Brain microvascular endothelial cell (primary cell): Measurements from ENCODE around the gene ZNF878.

Source experiments
- DNase-seq: peaks from one replicate; pipeline ENCODE4 v3.0.0-alpha.2; 2020
- H3K27ac ChIP-seq: fragments of 250-450 bp; sonication (Bioruptor Pico); 2 replicates; pipeline ENCODE4 v1.5.1; 2020; ENCODE audit warnings: mild to moderate bottlenecking, moderate library complexity
- H3K27me3 ChIP-seq: fragments of 250-450 bp; sonication (Bioruptor Pico); replicated peaks from 2 replicates; pipeline ENCODE4 v1.5.1; 2020; ENCODE audit warnings: mild to moderate bottlenecking
- H3K36me3 ChIP-seq: fragments of 250-450 bp; sonication (Bioruptor Pico); replicated peaks from 2 replicates; pipeline ENCODE4 v1.5.1; 2020; ENCODE audit warnings: mild to moderate bottlenecking
- H3K4me3 ChIP-seq: 2 replicates; pipeline ENCODE4 v1.5.1; 2011; ENCODE audit warnings: low read depth, mild to moderate bottlenecking, control low read depth, low read length, moderate library complexity
- in situ Hi-C: cut with HindIII; loops from 2 replicates; pipeline ENCODE4 v1.10.0; 2017; ENCODE audit warnings: low sequenced_read_pairs, low pct_ligation_motif_present
- TF ChIP-seq, protein P1 (sequence below): IDR thresholded peaks from 2 replicates; pipeline ENCODE4 v1.5.1; 2011; ENCODE audit warnings: low read depth, mild to moderate bottlenecking, moderate library complexity, low read length, control low read depth, inconsistent platforms; ENCODE audit errors: missing control alignments

Gene ZNF878

DNA sequence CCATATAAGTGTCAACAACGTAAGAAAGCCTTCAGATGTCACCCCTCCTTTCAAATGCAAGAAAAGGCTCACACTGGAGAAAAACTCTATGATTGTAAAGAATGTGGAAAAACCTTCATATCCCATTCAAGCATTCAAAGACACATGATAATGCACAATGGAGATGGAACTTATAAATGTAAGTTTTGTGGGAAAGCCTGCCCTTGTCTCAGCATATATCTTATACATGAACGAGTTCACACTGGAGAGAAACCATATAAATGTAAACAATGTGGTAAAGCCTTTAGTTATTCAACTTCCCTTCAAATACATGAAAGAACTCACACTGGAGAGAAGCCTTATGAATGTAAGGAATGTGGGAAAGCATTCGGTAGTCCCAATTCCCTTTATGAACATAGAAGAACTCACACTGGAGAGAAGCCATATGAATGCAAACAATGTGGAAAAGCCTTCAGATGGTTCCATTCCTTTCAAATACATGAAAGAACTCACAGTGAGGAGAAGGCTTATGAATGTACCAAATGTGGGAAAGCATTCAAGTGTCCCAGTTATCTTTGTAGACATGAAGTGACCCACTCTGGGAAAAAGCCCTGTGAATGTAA lies 22.9 kb upstream of the ZNF878 start:
- peaks cover 33% of the 10 kb centered on the region for H3K36me3 ChIP-seq
- TF ChIP-seq, protein P1, sequence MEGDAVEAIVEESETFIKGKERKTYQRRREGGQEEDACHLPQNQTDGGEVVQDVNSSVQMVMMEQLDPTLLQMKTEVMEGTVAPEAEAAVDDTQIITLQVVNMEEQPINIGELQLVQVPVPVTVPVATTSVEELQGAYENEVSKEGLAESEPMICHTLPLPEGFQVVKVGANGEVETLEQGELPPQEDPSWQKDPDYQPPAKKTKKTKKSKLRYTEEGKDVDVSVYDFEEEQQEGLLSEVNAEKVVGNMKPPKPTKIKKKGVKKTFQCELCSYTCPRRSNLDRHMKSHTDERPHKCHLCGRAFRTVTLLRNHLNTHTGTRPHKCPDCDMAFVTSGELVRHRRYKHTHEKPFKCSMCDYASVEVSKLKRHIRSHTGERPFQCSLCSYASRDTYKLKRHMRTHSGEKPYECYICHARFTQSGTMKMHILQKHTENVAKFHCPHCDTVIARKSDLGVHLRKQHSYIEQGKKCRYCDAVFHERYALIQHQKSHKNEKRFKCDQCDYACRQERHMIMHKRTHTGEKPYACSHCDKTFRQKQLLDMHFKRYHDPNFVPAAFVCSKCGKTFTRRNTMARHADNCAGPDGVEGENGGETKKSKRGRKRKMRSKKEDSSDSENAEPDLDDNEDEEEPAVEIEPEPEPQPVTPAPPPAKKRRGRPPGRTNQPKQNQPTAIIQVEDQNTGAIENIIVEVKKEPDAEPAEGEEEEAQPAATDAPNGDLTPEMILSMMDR = no peak
- in situ Hi-C loops = no loop called here
- H3K4me3 ChIP-seq = no peak overlapping the region
- no peaks in the 10 kb centered on the region for H3K27me3 ChIP-seq
- no peak for DNase-seq
- H3K27ac ChIP-seq = no peak overlapping the region

DNA sequence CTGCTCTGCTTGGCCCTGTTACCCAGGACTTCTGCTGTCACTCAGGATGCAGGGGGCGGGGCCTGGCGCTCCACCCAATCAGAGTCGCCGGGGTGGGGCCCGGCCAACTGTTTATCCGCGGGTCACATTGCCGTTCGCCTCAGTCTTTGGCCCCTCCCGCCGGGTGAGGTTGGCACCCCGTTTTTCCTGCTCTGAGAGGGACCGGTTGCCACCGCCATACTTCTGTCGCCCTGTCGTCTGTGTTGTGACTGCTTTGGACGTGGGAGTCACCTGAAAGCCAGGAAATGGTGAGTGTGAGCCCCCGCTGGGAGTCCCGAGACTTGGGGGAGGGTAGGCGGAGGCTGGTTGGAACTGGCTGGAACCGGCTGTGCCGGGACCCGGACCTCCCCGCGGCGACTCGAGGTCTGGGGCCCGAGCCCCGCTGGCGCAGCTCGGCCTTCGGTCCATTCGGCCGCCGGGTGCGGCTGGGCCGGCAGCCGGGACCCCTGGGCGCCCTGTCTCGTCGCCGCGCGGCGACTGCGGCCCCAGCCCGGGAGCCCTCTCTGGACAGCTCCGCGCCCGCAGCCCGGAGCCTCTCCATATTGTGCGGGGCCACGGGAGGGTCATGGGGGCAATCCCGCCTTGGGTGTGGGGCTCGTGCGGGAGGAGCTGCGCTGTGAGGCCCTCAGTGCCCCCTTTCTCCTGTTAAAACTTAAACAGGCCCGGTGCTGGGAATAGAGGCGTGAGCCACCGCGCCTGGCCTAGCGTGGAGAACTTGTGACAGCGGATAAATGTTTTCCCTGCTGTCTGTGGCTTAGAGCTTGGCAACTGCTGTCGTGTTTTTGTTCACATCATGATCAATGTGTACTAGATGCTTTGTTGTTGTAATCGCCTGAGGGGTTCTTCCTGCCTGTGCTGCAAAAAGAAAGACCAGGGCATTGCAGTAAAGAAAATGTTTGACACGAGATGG lies 12.1 kb upstream of the ZNF878 start, which contains the start of gene ZNF844:
TSS of gene ZNF844 (plus strand) at position 142 of the 949 bp plus-strand sequence. CDS start at position 285, 143 bp downstream.
- in situ Hi-C loops = no loop called here
- H3K4me3 ChIP-seq = peak within 1 kb of the TSS; percentile 89
- H3K27me3 ChIP-seq = no peaks in the 10 kb centered on the region
- H3K36me3 ChIP-seq = no peaks in the 10 kb centered on the region
- TF ChIP-seq, protein P1 = no peak
- H3K27ac ChIP-seq = peak within 1 kb of the TSS; percentile 65
- peak; percentile 89 for DNase-seq

DNA sequence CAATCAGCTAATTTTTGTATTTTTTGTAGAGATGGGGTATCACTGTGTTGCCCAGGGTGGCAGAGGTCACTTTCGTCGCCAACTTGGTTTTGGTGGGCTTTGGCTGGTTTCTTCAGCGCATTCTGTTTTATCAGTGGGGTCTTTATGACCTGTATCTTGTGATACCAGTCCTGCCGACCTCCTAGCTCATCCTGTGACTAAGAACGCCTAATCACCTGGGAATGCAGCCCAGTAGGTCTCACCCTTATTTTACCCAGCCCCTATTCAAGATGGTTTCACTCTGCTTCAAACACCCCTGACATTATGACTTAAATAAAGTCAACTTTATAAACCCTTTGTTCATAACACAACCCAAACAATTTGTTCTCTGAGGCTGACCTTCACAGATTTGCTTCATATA lies 3.0 kb upstream of the ZNF878 start:
- in situ Hi-C loops = no loop called here
- TF ChIP-seq, protein P1 = no peak
- Histone ChIP-seq H3K27me3 (no peaks in the 10 kb centered on the region), H3K27ac (no peak overlapping the region), H3K4me3 (no peak overlapping the region), H3K36me3 (no peaks in the 10 kb centered on the region)
- DNase-seq = no peak

DNA sequence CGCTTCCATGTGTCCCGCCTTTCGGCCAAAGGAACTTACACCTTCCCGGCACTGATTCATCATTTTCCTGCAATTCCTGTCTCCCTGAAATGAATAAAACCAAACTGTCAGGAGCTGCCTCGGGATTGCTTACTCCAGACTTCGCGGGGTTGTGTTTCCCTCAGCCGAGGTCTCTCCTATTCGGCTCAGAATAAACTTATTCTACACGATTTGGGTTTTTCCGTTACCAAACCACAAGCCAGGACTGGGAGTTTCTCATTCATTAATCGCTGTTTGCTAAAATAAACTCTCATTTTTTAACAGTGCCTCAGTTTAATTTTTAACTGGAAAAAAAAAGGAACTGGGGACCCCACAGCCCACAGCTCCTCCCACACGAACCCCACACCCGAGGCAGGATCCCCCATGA lies 667 bp downstream of the ZNF878 start:
- DNase-seq = no peak
- no peaks in the 10 kb centered on the region for H3K27me3 ChIP-seq
- H3K36me3 ChIP-seq = no peaks in the 10 kb centered on the region
- TF ChIP-seq, protein P1 = no peak
- H3K4me3 ChIP-seq = peak overlapping the region; percentile 61
- in situ Hi-C loops = no loop called here
- H3K27ac ChIP-seq = no peak overlapping the region

DNA sequence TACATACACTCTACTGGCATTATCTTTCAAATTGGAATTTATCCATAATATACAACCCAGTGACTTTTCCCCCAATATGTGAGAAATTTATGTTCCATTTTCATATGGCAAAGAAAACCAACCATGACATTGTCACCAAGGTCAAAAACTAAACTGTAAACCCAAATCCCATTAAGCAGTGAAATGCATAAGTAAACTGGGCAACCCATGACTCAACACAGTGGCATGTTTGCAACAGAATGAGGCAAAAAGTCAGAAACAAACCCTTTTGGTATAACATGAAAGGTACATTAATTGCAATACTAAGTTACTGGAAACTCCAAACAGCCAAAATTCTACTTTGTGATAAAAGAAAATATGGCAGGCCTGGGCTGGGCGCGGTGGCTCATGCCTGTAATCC lies 4.9 kb downstream of the ZNF878 start:
- Histone ChIP-seq H3K27ac (no peak overlapping the region), H3K4me3 (no peak overlapping the region), H3K36me3 (no peaks in the 10 kb centered on the region), H3K27me3 (no peaks in the 10 kb centered on the region)
- in situ Hi-C loops = no loop called here
- no peak for DNase-seq
- TF ChIP-seq, protein P1 = no peak
